Endothelial cell of umbilical vein (primary cell): Measurements from ENCODE around the gene TFF1. TPM values are rescaled to one million over a fixed set of nuclear protein-coding genes. Genes with fewer than 3 reads are reported as not detected.

Experiments used
- BruUV-seq: library from RNA; stranded (reverse); fragments of 400-500 nt; replicated peaks from 2 replicates; lab custom pipeline; 2021; lab: Mats Ljungman, UMichigan
- CTCF ChIA-PET: fragments of 300-600, 350-600 bp; sonication (Branson Sonifier 250); formaldehyde crosslinking; loops from one replicate; lab custom pipeline; 2021; ENCODE audit warnings: antibody characterized with exemption, inconsistent platforms; lab: Charles Lee
- POLR2A ChIA-PET: fragments of 300-600, 350-600 bp; sonication (Branson Sonifier 250); formaldehyde crosslinking; loops from one replicate; lab custom pipeline; 2021; ENCODE audit warnings: antibody characterized with exemption, inconsistent platforms; lab: Charles Lee
- DNase-seq: peaks from one replicate; pipeline ENCODE4 v3.0.0-alpha.2; 2011; ENCODE audit warnings: low read depth, low spot score
- FAIRE-seq: peaks from 2 replicates; lab custom pipeline; 2011; peaks lifted over from hg19 to GRCh38; lab: Jason Lieb, UNC
- H2AFZ ChIP-seq: 2 replicates; pipeline ENCODE4 v1.6.0; 2012; ENCODE audit warnings: low read depth, low read length, control low read depth, inconsistent platforms
- H3K27ac ChIP-seq: 2 replicates; pipeline ENCODE4 v1.5.1; 2011; ENCODE audit warnings: low read depth, mild to moderate bottlenecking, control low read depth, low read length, moderate library complexity; ENCODE audit not compliant: insufficient read depth
- H3K27me3 ChIP-seq, 2 experiments: 2 replicates each; pipeline versions ENCODE4 v1.6.0 to v1.6.1; 2011; ENCODE audit warnings: low read length in 2 of 2, mixed read lengths in 1 of 2; ENCODE audit not compliant: control insufficient read depth in 2 of 2, insufficient read depth in 2 of 2
- H3K36me3 ChIP-seq, 2 experiments: 2 replicates in 1 of 2; 3 replicates in 1 of 2; pipeline ENCODE4 v1.5.1; 2011; ENCODE audit warnings: low read length in 2 of 2, mild to moderate bottlenecking in 1 of 2, moderate library complexity in 1 of 2; ENCODE audit not compliant: control insufficient read depth in 2 of 2, insufficient read depth in 2 of 2; ENCODE audit errors: extremely low read depth in 1 of 2
- H3K4me1 ChIP-seq: 3 replicates; pipeline ENCODE4 v1.5.1; 2011; ENCODE audit warnings: mild to moderate bottlenecking, low read length; ENCODE audit not compliant: control insufficient read depth, insufficient read depth; ENCODE audit errors: extremely low read depth
- H3K4me2 ChIP-seq: 2 replicates; pipeline ENCODE4 v1.6.1; 2011; ENCODE audit warnings: low read length, control low read depth, mixed read lengths; ENCODE audit not compliant: insufficient read depth
- H3K4me3 ChIP-seq, 3 experiments: fragments of 200-600 bp in 1 of 3; sonication (generic), shearing (Covaris generic) in 1 of 3; replicated peaks in 1 of 3; 2 replicates each; pipeline ENCODE4 v1.5.1; 2011 to 2016; ENCODE audit warnings: control low read depth in 3 of 3, low read length in 3 of 3, mild to moderate bottlenecking in 2 of 3, inconsistent platforms in 1 of 3, low read depth in 1 of 3, moderate library complexity in 1 of 3; ENCODE audit not compliant: insufficient read depth in 1 of 3
- H3K79me2 ChIP-seq: 2 replicates; pipeline ENCODE4 v1.6.0; 2012; ENCODE audit warnings: low read length, inconsistent platforms; ENCODE audit not compliant: control insufficient read depth, insufficient read depth
- H3K9ac ChIP-seq: replicated peaks from 2 replicates; pipeline ENCODE3; 2011; ENCODE audit warnings: low read length, control low read depth; ENCODE audit not compliant: insufficient read depth; ENCODE audit errors: extremely low read depth
- H3K9me1 ChIP-seq: replicated peaks from 3 replicates; pipeline ENCODE4 v1.6.0; 2011; ENCODE audit warnings: mild to moderate bottlenecking, low read length; ENCODE audit not compliant: control insufficient read depth, insufficient read depth; ENCODE audit errors: extremely low read depth
- H3K9me3 ChIP-seq: replicated peaks from 2 replicates; pipeline ENCODE4 v1.5.1; 2012; ENCODE audit warnings: low read length, inconsistent platforms; ENCODE audit not compliant: control insufficient read depth, insufficient read depth
- H4K20me1 ChIP-seq: replicated peaks from 2 replicates; pipeline ENCODE3; 2011; ENCODE audit warnings: mild to moderate bottlenecking, low read length; ENCODE audit not compliant: control insufficient read depth, insufficient read depth; ENCODE audit errors: extremely low read depth
- CTCF ChIP-seq, 2 donors: IDR thresholded peaks; 1 replicate in 1 of 2; 2 replicates in 1 of 2; pipeline ENCODE4 v1.5.1; 2011; ENCODE audit warnings: low read length in 2 of 2, mild to moderate bottlenecking in 2 of 2, moderate library complexity in 2 of 2, control low read depth in 1 of 2, inconsistent platforms in 1 of 2, low read depth in 1 of 2; ENCODE audit not compliant: insufficient read depth in 1 of 2; ENCODE audit errors: extremely low read depth in 1 of 2
- EZH2 ChIP-seq: IDR thresholded peaks from 2 replicates; pipeline ENCODE4 v1.6.1; 2012; ENCODE audit warnings: borderline replicate concordance, low read depth, mild to moderate bottlenecking, moderate library complexity, low read length, inconsistent platforms; ENCODE audit not compliant: severe bottlenecking
- FOS ChIP-seq: IDR thresholded peaks from 2 replicates; pipeline ENCODE4 v1.6.1; 2011; ENCODE audit warnings: mild to moderate bottlenecking, low read length, moderate library complexity, borderline replicate concordance; ENCODE audit not compliant: insufficient read depth
- GATA2 ChIP-seq: IDR thresholded peaks from 2 replicates; pipeline ENCODE4 v1.7.0; 2011; ENCODE audit warnings: low read depth, mild to moderate bottlenecking, moderate library complexity, mixed read lengths, low read length; ENCODE audit not compliant: insufficient read length, insufficient read depth
- JUN ChIP-seq: IDR thresholded peaks from 2 replicates; pipeline ENCODE4 v1.6.1; 2011; ENCODE audit warnings: borderline replicate concordance, low read depth; ENCODE audit not compliant: insufficient read length, insufficient read depth
- MYC ChIP-seq: IDR thresholded peaks from one replicate; pipeline ENCODE4 v1.6.1; 2011; ENCODE audit warnings: mild to moderate bottlenecking, low read depth, low read length
- POLR2A ChIP-seq: IDR thresholded peaks from 2 replicates; pipeline ENCODE4 v1.6.1; 2012; ENCODE audit warnings: low read depth, mild to moderate bottlenecking, control low read depth, low read length
- POLR2AphosphoS5 ChIP-seq: IDR thresholded peaks from 2 replicates; pipeline ENCODE4 v1.6.1; 2012; ENCODE audit warnings: low read depth, mild to moderate bottlenecking, control low read depth, low read length, moderate library complexity; ENCODE audit not compliant: insufficient read depth
- dilution Hi-C: fragments of 300-500 bp; cut with MboI; formaldehyde crosslinking; loops from one replicate; pipeline ENCODE4 v1.15.0; 2019; ENCODE audit warnings: low sequenced_read_pairs; ENCODE audit not compliant: extremely low pct_ligation_motif_present
- intact Hi-C: fragments of 100-400 bp; cut with micrococcal nuclease; formaldehyde crosslinking; loops from one replicate; pipeline ENCODE4 v1.10.0; 2022
- polyA plus RNA-seq, 4 experiments: library from polyadenylated mRNA; depleted of rRNA in 3 of 4; stranded (reverse) in 3 of 4; unstranded in 1 of 4; fragments of >200 nt; gene quantifications; 2 replicates each; pipeline versions ENCODE4 v1.2.1 to v1.2.3, GENCODE V29; 2011 to 2012; ENCODE audit warnings: missing spikeins in 1 of 4
- total RNA-seq: library from RNA; stranded (reverse); gene quantifications from 2 replicates; pipeline ENCODE4 v1.2.3, GENCODE V29; 2021
- TF ChIP-seq, protein P1 (sequence below): IDR thresholded peaks from 2 replicates; pipeline ENCODE4 v1.6.1; 2011; ENCODE audit not compliant: insufficient read depth, insufficient read length

TFF1 gene
- total and polyA plus RNA-seq, 2 donors (not counting 3 experiments of a cell fraction or from before 2014, with no cell fraction given): not detected

GRCh38 chr21:42350927-42351426 is 15.4 kb downstream of the TFF1 start, which contains the start of gene TFF2:
TSS of gene TFF2 (minus strand) at chr21:42350994. CDS start at chr21:42350957, 37 bp downstream.
- CTCF ChIA-PET: no interaction called here

More at GRCh38 chr21:42350927-42351426, 15.4 kb downstream of the TFF1 start, which contains the start of gene TFF2:
- no peak for DNase-seq
- TF ChIP-seq POLR2AphosphoS5 (no peak), JUN (no peak), EZH2 (no peak), POLR2A (no peak), CTCF (IDR thresholded peaks at IDR 0.05; ENCODE audit: extremely low read depth in 1 of 2, insufficient read depth in 1 of 2, low read depth in 1 of 2, low read length in 2 of 2) (no peak), MYC (no peak), FOS (no peak), GATA2 (no peak)
- TF ChIP-seq, protein P1, sequence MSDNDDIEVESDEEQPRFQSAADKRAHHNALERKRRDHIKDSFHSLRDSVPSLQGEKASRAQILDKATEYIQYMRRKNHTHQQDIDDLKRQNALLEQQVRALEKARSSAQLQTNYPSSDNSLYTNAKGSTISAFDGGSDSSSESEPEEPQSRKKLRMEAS: no peak
- no peaks in the 10 kb centered on the region for H3K9me1 ChIP-seq
- FAIRE-seq: no peak
- dilution Hi-C loops (no loop called here), intact Hi-C loops (no loop called here)
- H3K4me2 ChIP-seq: no peak within 1 kb of the TSS
- no peaks in the 10 kb centered on the region for H3K27me3 ChIP-seq
- no peak within 1 kb of the TSS for H2AFZ ChIP-seq
- no peak within 1 kb of the TSS for H3K4me3 ChIP-seq
- POLR2A ChIA-PET: no interaction called here
- no TSS peak for BruUV-seq
- no peak within 1 kb of the TSS for H3K27ac ChIP-seq
- no peaks in the 10 kb centered on the region for H3K79me2 ChIP-seq
- H3K36me3 ChIP-seq: no peaks in the 10 kb centered on the region
- no peak within 1 kb of the TSS for H3K9ac ChIP-seq
- H3K4me1 ChIP-seq: no peaks in the 10 kb centered on the region
- no peaks in the 10 kb centered on the region for H4K20me1 ChIP-seq
- H3K9me3 ChIP-seq: no peaks in the 10 kb centered on the region
